C4-2B (cell line): ENCODE measurements around the gene ARRDC2.
"Not testable (repeated sequence)": the region's sequence is repeated elsewhere in the genome, so short reads cannot be mapped to it uniquely, and the experiment has no call there.

ENCODE experiments used
- H3K27ac ChIP-seq: fragments of 450-650 bp; 2 replicates; pipeline ENCODE4 v1.5.1; 2017
- ZFX ChIP-seq: fragments of 450-650 bp; IDR thresholded peaks from 2 replicates; pipeline ENCODE4 v1.6.1; 2017
- TF ChIP-seq, protein P1 (sequence below): fragments of 450-650 bp; conservative IDR thresholded peaks from 2 replicates; pipeline ENCODE4 v1.5.1; 2017; ENCODE audit warnings: mild to moderate bottlenecking

Gene ARRDC2

DNA sequence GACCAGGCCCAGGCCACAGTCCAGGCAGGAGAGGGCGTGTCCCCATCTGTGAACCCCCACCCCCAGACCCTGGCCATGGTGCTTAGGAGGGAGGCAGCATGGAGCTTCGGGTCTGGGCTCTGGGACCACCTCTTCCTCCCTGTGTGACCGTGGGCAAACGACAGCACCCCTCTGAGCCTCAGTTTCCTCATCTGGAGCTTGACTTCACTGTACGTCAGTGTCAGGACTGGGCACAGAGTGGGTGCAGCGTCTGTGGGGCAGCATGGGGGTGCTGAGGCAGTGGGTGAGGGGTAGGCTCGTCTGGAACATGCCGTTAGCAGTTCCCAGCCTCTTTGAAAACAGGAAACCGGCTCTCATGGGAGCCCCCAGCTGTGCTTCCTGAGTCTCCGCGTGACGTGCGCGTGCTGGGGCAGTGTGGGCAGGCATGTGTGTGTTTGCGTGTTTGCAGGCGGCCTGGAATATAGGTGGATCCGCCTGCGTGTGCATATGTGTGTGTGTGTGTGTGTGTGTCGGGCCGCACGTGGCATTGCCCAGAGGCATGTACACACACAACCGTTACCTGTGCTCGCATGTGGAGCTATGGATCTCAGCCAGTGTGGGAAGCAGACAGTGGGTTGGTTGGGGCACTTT is 15.8 kb downstream of the ARRDC2 start:
- TF ChIP-seq, protein P1, sequence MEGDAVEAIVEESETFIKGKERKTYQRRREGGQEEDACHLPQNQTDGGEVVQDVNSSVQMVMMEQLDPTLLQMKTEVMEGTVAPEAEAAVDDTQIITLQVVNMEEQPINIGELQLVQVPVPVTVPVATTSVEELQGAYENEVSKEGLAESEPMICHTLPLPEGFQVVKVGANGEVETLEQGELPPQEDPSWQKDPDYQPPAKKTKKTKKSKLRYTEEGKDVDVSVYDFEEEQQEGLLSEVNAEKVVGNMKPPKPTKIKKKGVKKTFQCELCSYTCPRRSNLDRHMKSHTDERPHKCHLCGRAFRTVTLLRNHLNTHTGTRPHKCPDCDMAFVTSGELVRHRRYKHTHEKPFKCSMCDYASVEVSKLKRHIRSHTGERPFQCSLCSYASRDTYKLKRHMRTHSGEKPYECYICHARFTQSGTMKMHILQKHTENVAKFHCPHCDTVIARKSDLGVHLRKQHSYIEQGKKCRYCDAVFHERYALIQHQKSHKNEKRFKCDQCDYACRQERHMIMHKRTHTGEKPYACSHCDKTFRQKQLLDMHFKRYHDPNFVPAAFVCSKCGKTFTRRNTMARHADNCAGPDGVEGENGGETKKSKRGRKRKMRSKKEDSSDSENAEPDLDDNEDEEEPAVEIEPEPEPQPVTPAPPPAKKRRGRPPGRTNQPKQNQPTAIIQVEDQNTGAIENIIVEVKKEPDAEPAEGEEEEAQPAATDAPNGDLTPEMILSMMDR, result no peak
- no peak for TF ChIP-seq ZFX
- no peak overlapping the region for H3K27ac ChIP-seq

DNA sequence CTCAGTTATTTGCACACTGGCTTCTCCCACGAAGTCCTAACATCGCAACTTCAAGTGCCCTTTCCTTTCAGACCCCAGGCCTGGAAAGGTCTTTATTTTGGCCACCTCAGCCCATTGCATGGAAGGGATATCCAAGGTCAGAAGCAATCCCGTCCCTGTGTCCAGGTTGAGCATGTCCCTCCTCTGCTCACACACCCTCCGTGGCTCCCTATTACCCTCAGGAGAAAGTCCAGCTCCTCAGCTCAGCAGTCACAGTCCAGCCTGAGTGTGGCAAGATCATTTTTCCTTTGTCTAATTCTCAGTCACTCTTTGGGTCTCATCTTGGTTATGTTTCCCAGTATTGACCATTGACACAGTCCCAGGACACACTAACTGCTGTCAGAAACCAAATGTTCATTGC is 19.2 kb downstream of the ARRDC2 start:
- TF ChIP-seq ZFX, result no peak
- TF ChIP-seq, protein P1, result no peak
- no peak overlapping the region for H3K27ac ChIP-seq

DNA sequence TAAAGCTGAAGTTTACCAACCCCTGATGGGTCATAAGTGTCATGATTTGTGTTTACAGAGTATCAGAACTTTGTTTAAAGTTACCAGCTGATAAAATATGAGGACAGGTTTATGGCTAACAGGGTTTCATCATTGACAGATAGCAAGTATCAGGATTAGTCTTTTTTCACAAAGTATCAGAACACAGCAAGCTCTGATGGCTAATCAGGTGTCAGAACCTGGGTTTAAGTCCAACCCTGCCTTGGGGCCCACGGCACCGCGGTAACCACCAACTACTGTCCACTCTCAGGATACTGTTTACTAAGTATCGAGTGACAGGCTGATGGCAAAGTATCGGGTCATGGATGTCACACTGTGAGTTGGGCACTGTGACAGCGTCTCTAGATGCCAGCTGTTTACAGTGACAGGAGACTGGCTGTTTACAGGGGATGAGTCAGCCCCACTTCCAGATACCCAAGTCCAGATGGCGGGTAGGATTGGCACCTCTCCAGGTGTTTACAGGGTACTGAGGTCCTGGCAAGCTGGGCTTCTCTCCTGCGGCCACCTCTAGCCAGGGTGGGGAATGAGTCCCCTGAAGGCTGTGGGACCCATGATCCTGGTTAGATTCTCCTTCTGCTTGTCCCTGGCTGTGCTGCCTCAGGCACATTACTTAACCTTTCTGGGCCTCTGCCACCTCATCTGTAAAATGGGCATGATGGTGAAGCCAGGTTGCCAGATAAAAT is 21.8 kb downstream of the ARRDC2 start:
- H3K27ac ChIP-seq, result peak overlapping the region; percentile 8; the same call in 1 of the 2 replicates

DNA sequence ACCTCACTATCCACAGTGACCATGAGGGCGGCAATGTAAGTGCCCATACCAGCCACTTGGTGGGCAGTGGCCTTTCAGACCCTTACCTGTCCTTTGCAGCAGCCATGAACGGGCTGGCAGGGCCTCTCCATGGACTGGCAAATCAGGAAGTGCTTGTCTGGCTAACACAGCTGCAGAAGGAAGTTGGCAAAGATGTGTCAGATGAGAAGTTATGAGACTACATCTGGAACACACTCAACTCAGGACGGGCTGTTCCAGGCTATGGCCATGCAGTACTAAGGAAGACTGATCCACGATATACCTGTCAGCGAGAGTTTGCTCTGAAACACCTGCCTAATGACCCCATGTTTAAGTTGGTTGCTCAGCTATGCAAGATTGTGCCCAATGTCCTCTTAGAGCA is 23.4 kb downstream of the ARRDC2 start:
- H3K27ac ChIP-seq, result 0 out of 2 replicates have a peak overlapping the region, but pooled peaks have one; percentile 8

More for the DNA sequence above, 21.8 kb downstream of the ARRDC2 start:
- no peak for TF ChIP-seq ZFX
- TF ChIP-seq, protein P1, result no peak

DNA sequence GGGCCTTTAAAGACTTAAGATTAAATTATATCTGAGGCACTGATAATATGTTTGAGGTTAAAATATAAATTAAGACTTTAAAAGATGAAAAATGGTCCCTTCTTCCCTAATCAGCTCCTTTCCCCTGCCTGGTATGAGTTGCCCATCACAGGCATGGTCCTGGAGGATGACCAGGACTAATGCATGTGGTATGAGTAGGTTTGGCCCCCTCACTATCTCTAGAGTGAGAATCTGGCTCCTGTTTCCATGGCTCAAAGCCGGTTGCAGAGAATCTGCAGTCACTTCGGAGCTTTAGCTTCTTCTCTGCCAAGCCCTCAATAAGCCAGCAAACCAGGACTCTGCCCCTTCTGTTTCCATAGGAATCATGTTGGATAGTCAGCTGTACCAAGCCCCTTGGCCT is 24.1 kb downstream of the ARRDC2 start:
- not testable (repeated sequence) for H3K27ac ChIP-seq

DNA sequence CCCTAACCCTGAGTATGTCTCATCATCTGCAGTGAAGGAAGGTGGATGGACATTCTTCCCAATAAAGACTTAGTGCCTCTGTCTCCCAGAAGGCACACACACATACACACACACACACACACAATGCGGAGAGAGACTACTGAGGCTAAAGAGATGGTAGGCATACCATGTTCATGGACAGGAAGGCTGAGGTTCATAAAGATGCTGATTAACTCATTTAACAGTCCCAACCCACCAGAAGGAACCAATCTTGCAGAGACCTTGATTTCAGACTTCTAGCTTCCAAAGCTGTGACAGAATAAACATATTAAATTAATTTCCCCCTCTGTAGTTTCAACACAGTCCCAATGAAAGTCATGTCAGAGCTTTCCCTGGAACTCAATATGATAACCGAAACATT is 33.1 kb downstream of the ARRDC2 start:
- H3K27ac ChIP-seq, result no peak overlapping the region
- TF ChIP-seq, protein P1, result no peak
- TF ChIP-seq ZFX, result no peak

DNA sequence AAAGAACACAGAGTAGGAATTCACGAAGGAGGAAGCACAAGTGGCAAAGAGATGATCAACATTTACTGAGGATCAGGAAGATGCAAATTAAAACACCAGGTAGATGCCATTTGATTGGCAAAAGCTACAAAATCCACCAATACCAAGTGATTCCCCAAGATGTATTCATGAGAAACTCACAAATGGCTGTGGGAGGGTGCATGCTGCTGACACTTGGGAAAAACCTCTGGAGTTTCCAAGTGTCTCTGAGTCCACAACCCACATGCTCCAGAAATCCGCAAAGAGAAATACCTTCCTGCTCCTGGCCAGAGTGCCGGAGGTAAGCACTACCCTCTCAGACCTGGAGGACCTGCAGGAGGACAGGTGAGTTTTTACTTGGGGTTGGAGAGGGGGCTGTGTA is 35.7 kb downstream of the ARRDC2 start:
- TF ChIP-seq, protein P1, result no peak
- H3K27ac ChIP-seq, result no peak overlapping the region

DNA sequence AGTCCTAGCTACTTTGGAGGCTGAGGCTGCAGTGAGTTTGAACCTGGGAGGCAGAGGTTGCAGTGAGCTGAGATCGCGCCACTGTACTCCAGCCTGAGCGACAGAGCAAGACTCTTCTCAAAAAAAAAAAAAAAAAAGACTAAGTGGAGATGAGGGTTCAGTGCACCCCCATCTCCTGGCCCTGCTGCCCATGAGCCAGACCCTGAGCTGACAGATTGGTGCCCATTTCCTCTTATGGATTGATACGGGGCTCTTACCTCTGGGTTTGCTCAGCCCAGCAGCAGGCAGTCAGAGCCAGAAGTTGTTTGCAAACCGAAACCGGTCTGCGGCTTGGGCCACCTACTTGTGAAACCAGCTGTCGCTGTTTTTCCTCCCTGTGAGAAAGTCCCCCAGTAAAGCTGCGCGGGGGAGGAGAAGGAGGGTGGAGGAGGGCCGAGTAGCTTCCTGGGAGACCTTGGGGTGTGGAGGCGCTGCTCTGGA is 36.9 kb downstream of the ARRDC2 start:
- TF ChIP-seq ZFX, result no peak

More for the DNA sequence above, 36.9 kb downstream of the ARRDC2 start:
- H3K27ac ChIP-seq, result peak overlapping the region; percentile 19
